Endothelial cell of umbilical vein (primary cell): ENCODE measurements around the gene AP1S2. TPM values are rescaled to one million over a fixed set of nuclear protein-coding genes. Genes with fewer than 3 reads are reported as not detected.

ENCODE experiments used
- BruUV-seq: library from RNA; stranded (reverse); fragments of 400-500 nt; replicated peaks from 2 replicates; lab custom pipeline; 2021; lab: Mats Ljungman, UMichigan
- CTCF ChIA-PET: fragments of 300-600, 350-600 bp; sonication (Branson Sonifier 250); formaldehyde crosslinking; loops from one replicate; lab custom pipeline; 2021; ENCODE audit warnings: antibody characterized with exemption, inconsistent platforms; lab: Charles Lee
- POLR2A ChIA-PET: fragments of 300-600, 350-600 bp; sonication (Branson Sonifier 250); formaldehyde crosslinking; loops from one replicate; lab custom pipeline; 2021; ENCODE audit warnings: antibody characterized with exemption, inconsistent platforms; lab: Charles Lee
- DNase-seq: peaks from one replicate; pipeline ENCODE4 v3.0.0-alpha.2; 2011; ENCODE audit warnings: low read depth, low spot score
- FAIRE-seq: peaks from 2 replicates; lab custom pipeline; 2011; peaks lifted over from hg19 to GRCh38; lab: Jason Lieb, UNC
- H2AFZ ChIP-seq: 2 replicates; pipeline ENCODE4 v1.6.0; 2012; ENCODE audit warnings: low read depth, low read length, control low read depth, inconsistent platforms
- H3K27ac ChIP-seq: 2 replicates; pipeline ENCODE4 v1.5.1; 2011; ENCODE audit warnings: low read depth, mild to moderate bottlenecking, control low read depth, low read length, moderate library complexity; ENCODE audit not compliant: insufficient read depth
- H3K27me3 ChIP-seq, 2 experiments: 2 replicates each; pipeline versions ENCODE4 v1.6.0 to v1.6.1; 2011; ENCODE audit warnings: low read length in 2 of 2, mixed read lengths in 1 of 2; ENCODE audit not compliant: control insufficient read depth in 2 of 2, insufficient read depth in 2 of 2
- H3K36me3 ChIP-seq, 2 experiments: 2 replicates in 1 of 2; 3 replicates in 1 of 2; pipeline ENCODE4 v1.5.1; 2011; ENCODE audit warnings: low read length in 2 of 2, mild to moderate bottlenecking in 1 of 2, moderate library complexity in 1 of 2; ENCODE audit not compliant: control insufficient read depth in 2 of 2, insufficient read depth in 2 of 2; ENCODE audit errors: extremely low read depth in 1 of 2
- H3K4me1 ChIP-seq: 3 replicates; pipeline ENCODE4 v1.5.1; 2011; ENCODE audit warnings: mild to moderate bottlenecking, low read length; ENCODE audit not compliant: control insufficient read depth, insufficient read depth; ENCODE audit errors: extremely low read depth
- H3K4me2 ChIP-seq: 2 replicates; pipeline ENCODE4 v1.6.1; 2011; ENCODE audit warnings: low read length, control low read depth, mixed read lengths; ENCODE audit not compliant: insufficient read depth
- H3K4me3 ChIP-seq, 3 experiments: fragments of 200-600 bp in 1 of 3; sonication (generic), shearing (Covaris generic) in 1 of 3; replicated peaks in 1 of 3; 2 replicates each; pipeline ENCODE4 v1.5.1; 2011 to 2016; ENCODE audit warnings: control low read depth in 3 of 3, low read length in 3 of 3, mild to moderate bottlenecking in 2 of 3, inconsistent platforms in 1 of 3, low read depth in 1 of 3, moderate library complexity in 1 of 3; ENCODE audit not compliant: insufficient read depth in 1 of 3
- H3K79me2 ChIP-seq: 2 replicates; pipeline ENCODE4 v1.6.0; 2012; ENCODE audit warnings: low read length, inconsistent platforms; ENCODE audit not compliant: control insufficient read depth, insufficient read depth
- H3K9ac ChIP-seq: replicated peaks from 2 replicates; pipeline ENCODE3; 2011; ENCODE audit warnings: low read length, control low read depth; ENCODE audit not compliant: insufficient read depth; ENCODE audit errors: extremely low read depth
- H3K9me1 ChIP-seq: replicated peaks from 3 replicates; pipeline ENCODE4 v1.6.0; 2011; ENCODE audit warnings: mild to moderate bottlenecking, low read length; ENCODE audit not compliant: control insufficient read depth, insufficient read depth; ENCODE audit errors: extremely low read depth
- H3K9me3 ChIP-seq: replicated peaks from 2 replicates; pipeline ENCODE4 v1.5.1; 2012; ENCODE audit warnings: low read length, inconsistent platforms; ENCODE audit not compliant: control insufficient read depth, insufficient read depth
- H4K20me1 ChIP-seq: replicated peaks from 2 replicates; pipeline ENCODE3; 2011; ENCODE audit warnings: mild to moderate bottlenecking, low read length; ENCODE audit not compliant: control insufficient read depth, insufficient read depth; ENCODE audit errors: extremely low read depth
- EZH2 ChIP-seq: IDR thresholded peaks from 2 replicates; pipeline ENCODE4 v1.6.1; 2012; ENCODE audit warnings: borderline replicate concordance, low read depth, mild to moderate bottlenecking, moderate library complexity, low read length, inconsistent platforms; ENCODE audit not compliant: severe bottlenecking
- FOS ChIP-seq: IDR thresholded peaks from 2 replicates; pipeline ENCODE4 v1.6.1; 2011; ENCODE audit warnings: mild to moderate bottlenecking, low read length, moderate library complexity, borderline replicate concordance; ENCODE audit not compliant: insufficient read depth
- GATA2 ChIP-seq: IDR thresholded peaks from 2 replicates; pipeline ENCODE4 v1.7.0; 2011; ENCODE audit warnings: low read depth, mild to moderate bottlenecking, moderate library complexity, mixed read lengths, low read length; ENCODE audit not compliant: insufficient read length, insufficient read depth
- JUN ChIP-seq: IDR thresholded peaks from 2 replicates; pipeline ENCODE4 v1.6.1; 2011; ENCODE audit warnings: borderline replicate concordance, low read depth; ENCODE audit not compliant: insufficient read length, insufficient read depth
- MYC ChIP-seq: IDR thresholded peaks from one replicate; pipeline ENCODE4 v1.6.1; 2011; ENCODE audit warnings: mild to moderate bottlenecking, low read depth, low read length
- POLR2A ChIP-seq: IDR thresholded peaks from 2 replicates; pipeline ENCODE4 v1.6.1; 2012; ENCODE audit warnings: low read depth, mild to moderate bottlenecking, control low read depth, low read length
- POLR2AphosphoS5 ChIP-seq: IDR thresholded peaks from 2 replicates; pipeline ENCODE4 v1.6.1; 2012; ENCODE audit warnings: low read depth, mild to moderate bottlenecking, control low read depth, low read length, moderate library complexity; ENCODE audit not compliant: insufficient read depth
- dilution Hi-C: fragments of 300-500 bp; cut with MboI; formaldehyde crosslinking; loops from one replicate; pipeline ENCODE4 v1.15.0; 2019; ENCODE audit warnings: low sequenced_read_pairs; ENCODE audit not compliant: extremely low pct_ligation_motif_present
- intact Hi-C: fragments of 100-400 bp; cut with micrococcal nuclease; formaldehyde crosslinking; loops from one replicate; pipeline ENCODE4 v1.10.0; 2022
- polyA plus RNA-seq, 4 experiments: library from polyadenylated mRNA; depleted of rRNA in 3 of 4; stranded (reverse) in 3 of 4; unstranded in 1 of 4; fragments of >200 nt; gene quantifications; 2 replicates each; pipeline versions ENCODE4 v1.2.1 to v1.2.3, GENCODE V29; 2011 to 2012; ENCODE audit warnings: missing spikeins in 1 of 4
- total RNA-seq: library from RNA; stranded (reverse); gene quantifications from 2 replicates; pipeline ENCODE4 v1.2.3, GENCODE V29; 2021
- TF ChIP-seq, protein P1 (sequence below): IDR thresholded peaks from 2 replicates; pipeline ENCODE4 v1.6.1; 2011; ENCODE audit not compliant: insufficient read depth, insufficient read length
- TF ChIP-seq, protein P2 (sequence below), 2 donors: IDR thresholded peaks; 1 replicate in 1 of 2; 2 replicates in 1 of 2; pipeline ENCODE4 v1.5.1; 2011; ENCODE audit warnings: low read length in 2 of 2, mild to moderate bottlenecking in 2 of 2, moderate library complexity in 2 of 2, control low read depth in 1 of 2, inconsistent platforms in 1 of 2, low read depth in 1 of 2; ENCODE audit not compliant: insufficient read depth in 1 of 2; ENCODE audit errors: extremely low read depth in 1 of 2

Gene AP1S2
- total and polyA plus RNA-seq, 2 donors (not counting 3 experiments of a cell fraction or from before 2014, with no cell fraction given), result 21.0 to 37.3 TPM

DNA sequence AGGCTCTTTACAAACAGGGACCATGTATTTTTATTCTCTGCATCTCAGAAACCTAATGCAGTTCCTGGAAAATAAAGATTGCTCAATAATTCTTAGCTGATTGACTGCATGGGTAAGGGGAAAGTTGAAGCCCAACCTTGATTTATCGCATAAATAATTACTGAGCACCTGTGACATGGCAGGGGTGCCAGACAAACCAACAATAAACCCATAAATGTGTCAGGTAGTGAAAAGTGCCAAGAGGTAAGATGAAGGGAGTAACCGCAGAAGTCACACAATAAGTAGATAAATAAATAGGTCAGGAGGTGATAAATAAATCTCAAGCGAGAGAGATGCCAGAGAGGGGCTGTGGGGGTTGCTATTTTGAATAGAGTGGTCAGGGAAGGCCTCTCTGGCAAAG lies 20.1 kb upstream of the AP1S2 start:
- H3K4me1 ChIP-seq, result no peaks in the 10 kb centered on the region

More for the DNA sequence above, 20.1 kb upstream of the AP1S2 start:
- H3K4me2 ChIP-seq, result no peak overlapping the region
- no peaks in the 10 kb centered on the region for H3K9me3 ChIP-seq
- BruUV-seq, result no TSS peak
- H3K27me3 ChIP-seq, result no peaks in the 10 kb centered on the region
- H4K20me1 ChIP-seq, result no peaks in the 10 kb centered on the region
- H2AFZ ChIP-seq, result no peak overlapping the region
- DNase-seq (no peak), FAIRE-seq (no peak)
- H3K27ac ChIP-seq, result no peak overlapping the region
- no peaks in the 10 kb centered on the region for H3K79me2 ChIP-seq
- dilution Hi-C loops (no loop called here), intact Hi-C loops (no loop called here)
- ChIA-PET POLR2A (no interaction called here), CTCF (no interaction called here)
- no peak overlapping the region for H3K9ac ChIP-seq
- H3K4me3 ChIP-seq, result no peak overlapping the region
- no peaks in the 10 kb centered on the region for H3K36me3 ChIP-seq
- no peak for TF ChIP-seq GATA2
- TF ChIP-seq POLR2AphosphoS5, result no peak
- TF ChIP-seq POLR2A, result no peak
- no peak for TF ChIP-seq JUN
- TF ChIP-seq EZH2, result no peak
- TF ChIP-seq, protein P1, sequence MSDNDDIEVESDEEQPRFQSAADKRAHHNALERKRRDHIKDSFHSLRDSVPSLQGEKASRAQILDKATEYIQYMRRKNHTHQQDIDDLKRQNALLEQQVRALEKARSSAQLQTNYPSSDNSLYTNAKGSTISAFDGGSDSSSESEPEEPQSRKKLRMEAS, result no peak
- no peak for TF ChIP-seq FOS
- TF ChIP-seq MYC, result no peak
- TF ChIP-seq, protein P2, sequence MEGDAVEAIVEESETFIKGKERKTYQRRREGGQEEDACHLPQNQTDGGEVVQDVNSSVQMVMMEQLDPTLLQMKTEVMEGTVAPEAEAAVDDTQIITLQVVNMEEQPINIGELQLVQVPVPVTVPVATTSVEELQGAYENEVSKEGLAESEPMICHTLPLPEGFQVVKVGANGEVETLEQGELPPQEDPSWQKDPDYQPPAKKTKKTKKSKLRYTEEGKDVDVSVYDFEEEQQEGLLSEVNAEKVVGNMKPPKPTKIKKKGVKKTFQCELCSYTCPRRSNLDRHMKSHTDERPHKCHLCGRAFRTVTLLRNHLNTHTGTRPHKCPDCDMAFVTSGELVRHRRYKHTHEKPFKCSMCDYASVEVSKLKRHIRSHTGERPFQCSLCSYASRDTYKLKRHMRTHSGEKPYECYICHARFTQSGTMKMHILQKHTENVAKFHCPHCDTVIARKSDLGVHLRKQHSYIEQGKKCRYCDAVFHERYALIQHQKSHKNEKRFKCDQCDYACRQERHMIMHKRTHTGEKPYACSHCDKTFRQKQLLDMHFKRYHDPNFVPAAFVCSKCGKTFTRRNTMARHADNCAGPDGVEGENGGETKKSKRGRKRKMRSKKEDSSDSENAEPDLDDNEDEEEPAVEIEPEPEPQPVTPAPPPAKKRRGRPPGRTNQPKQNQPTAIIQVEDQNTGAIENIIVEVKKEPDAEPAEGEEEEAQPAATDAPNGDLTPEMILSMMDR (IDR thresholded peaks at IDR 0.05; ENCODE audit: extremely low read depth in 1 of 2, insufficient read depth in 1 of 2, low read depth in 1 of 2, low read length in 2 of 2), result no peak
- H3K9me1 ChIP-seq, result no peaks in the 10 kb centered on the region
